Right lobe of liver (tissue), 4 donors: ENCODE measurements around the gene KBTBD2.

Source experiments
- CTCF ChIP-seq, 4 donors: fragments of 200-600 bp in 3 of 4; fragments of 450-650 bp in 1 of 4; IDR thresholded peaks; one replicate each; pipeline versions ENCODE4 v1.5.1 to v1.8.0; 2016 to 2022; ENCODE audit warnings: antibody characterized with exemption in 4 of 4, mild to moderate bottlenecking in 2 of 4
- POLR2A ChIP-seq: fragments of 450-650 bp; IDR thresholded peaks from one replicate; pipeline ENCODE4 v1.6.1; 2017; ENCODE audit warnings: antibody characterized with exemption, mild to moderate bottlenecking
- donor health status: DM: no; HTN: no; CAD: no.
- donor health status: DM: no; HTN: no; CAD: no.
- donor health status: DM: no; HTN: yes; CAD: no.

GRCh38 chr7:32881074-32881982 lies 10.2 kb downstream of the KBTBD2 start:
- no peak for TF ChIP-seq POLR2A
- no peak for TF ChIP-seq CTCF (IDR thresholded peaks at IDR 0.05)
